GM19372 (cell line): ENCODE measurements around the gene DPP3.

Source experiments
- ATAC-seq: cut with Tn5 transposase; IDR thresholded peaks from one replicate; pipeline ENCODE4 v1.9.1; 2021; ENCODE audit warnings: mild to moderate bottlenecking, low read depth, moderate library complexity; ENCODE audit not compliant: unreplicated experiment

DPP3 gene

DNA sequence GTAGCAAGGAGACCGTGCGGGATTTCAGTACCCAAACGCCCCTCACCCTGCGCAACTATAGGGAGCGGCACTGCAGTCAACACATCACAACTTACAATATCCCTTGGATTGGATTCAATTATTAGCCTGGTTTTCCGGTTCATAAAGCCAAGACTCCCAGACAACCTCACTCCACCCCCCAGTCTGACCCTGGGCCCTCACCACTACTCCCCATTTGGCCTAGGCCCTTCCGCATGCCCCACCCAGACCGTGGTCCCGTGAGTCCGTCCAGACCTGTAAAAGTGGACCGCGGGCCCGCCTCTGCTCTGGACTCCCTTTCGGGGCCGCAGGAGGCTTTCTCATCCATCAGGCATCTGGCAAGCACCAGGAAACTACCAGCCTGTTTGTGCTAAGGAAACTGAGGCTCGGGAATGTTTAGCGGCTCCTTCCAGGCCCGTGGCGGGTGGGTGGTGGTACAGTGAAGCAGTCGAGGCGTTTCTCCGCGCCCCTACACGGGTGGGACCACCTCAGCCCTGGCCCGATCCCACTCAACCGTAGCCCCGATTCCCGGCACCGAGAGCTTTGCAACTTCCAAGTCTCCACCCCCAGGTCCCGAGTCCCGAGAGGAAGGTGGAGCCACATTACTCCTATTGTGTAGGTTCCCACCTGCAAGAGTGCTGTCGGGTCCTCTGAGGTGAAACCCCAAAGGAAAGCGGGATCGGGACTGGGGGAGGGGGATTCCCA is 679 bp upstream of the DPP3 start:
- peak; percentile 12 for ATAC-seq

DNA sequence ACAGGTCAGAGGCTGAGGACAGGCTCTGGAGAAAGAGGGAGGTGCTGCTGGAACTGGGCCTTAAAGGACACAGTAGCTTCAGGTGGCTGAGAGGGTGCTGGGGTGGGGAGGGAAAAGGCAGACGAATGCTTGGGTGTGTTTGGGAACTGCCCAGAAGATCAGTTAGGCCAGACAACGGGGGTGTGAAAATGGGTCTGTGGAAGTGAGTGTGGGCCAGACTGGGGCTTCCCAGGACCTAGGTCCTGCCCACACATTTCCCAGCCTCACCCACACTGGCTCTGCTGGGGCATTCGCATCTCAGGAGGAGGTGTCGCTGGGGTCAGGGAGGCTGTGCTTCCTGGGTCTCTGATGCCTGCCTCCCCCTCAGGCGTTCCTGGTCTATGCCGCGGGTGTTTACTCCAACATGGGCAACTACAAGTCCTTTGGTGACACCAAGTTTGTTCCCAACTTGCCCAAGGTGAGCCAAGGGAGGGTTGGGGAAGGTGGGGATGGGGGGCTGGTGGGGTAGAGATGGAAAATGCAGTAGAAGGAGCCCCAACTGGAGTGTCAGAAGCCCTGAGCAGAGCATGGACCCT is 4.7 kb downstream of the DPP3 start:
- ATAC-seq: no peak

DNA sequence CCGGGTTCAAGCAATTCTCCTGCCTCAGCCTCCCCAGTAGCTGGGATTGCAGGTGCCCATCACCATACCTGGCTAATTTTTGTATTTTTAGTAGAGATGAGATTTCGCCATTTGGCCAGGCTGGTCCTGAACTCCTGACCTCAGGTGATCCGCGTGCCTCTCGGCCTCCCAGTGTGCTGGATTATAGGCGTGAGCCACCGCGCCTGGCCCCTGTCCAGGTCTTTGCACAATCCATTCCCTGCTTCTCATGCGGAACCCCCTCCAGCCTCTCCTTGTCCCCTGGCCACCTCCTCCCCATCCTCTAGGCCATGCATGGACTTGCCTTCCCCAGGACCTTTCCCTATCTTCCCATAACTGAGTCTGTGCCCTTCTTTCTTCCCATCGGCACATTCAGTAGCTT is 8.7 kb downstream of the DPP3 start:
- ATAC-seq: no peak

DNA sequence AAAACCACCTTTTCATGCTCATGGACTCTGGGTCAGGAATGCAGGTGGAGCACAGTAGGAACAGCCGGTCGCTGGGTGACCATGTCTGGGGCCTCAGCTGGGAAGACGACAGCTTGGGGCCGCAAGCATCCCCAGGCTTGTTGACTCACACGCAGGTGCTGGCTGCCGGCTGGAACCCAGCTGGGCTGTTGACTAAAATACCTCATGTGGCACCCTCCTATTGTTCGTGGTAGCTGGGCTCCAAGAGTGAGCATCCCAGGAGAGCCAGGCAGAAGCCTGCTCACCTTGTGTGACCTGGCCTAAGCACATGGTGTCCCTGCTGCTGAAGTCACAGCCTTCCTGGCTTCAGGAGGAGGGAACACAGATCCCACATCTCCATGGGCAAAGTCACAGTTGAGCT is 9.4 kb downstream of the DPP3 start:
- no peak for ATAC-seq

DNA sequence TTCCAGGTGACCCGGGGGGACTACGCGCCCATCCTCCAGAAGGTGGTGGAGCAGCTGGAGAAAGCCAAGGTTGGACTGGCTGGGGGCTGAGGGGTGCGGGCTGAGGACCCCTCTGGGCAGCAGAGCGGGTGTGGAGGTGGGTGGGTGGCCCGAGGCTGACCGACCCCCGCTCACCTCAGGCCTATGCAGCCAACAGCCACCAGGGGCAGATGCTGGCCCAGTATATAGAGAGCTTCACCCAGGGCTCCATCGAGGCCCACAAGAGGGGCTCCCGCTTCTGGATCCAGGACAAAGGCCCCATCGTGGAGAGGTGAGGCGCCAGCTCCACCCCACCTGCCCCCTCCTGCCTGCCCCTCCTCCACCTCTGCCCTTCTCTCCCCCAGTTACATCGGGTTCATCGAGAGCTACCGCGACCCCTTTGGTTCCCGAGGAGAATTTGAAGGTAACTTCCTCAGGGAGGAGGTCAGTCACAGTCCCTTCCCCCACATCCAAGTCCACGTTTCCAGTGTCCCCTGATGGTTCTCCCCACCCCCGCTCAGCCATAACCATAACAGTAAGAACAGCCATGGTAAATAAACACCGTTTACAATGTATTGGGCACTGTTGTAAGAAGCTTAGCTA is 11.2 kb downstream of the DPP3 start:
- ATAC-seq: no peak

DNA sequence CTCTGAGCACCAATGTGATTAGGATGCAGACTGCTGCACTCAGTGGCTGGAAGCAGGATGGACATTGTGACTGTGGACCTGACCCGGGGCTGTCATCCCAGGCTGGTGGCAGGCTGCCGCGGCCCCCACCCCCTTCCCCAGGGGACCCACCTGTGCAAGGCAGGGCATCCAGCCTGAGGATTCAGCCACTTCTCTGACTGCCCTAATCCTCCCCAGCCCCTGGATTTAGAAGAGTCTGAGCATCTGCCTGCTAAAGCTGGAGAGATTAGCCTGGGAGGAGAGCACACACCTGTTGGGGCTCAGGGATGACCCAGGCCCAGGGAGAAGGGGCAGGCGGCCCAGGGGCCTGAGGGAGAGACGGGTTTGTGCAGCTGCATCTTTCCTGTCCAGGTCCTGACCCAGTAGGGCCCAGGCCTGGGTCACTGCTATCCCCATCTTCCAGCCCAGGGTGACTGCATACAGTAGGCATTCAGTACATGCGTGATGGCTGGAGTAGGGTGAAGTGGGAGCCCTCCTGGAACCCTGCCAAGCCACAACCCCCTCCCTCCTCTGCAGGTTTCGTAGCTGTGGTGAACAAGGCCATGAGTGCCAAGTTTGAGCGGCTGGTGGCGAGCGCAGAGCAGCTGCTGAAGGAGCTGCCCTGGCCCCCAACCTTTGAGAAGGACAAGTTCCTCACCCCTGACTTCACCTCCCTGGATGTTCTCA is 12.1 kb downstream of the DPP3 start:
- ATAC-seq: no peak

DNA sequence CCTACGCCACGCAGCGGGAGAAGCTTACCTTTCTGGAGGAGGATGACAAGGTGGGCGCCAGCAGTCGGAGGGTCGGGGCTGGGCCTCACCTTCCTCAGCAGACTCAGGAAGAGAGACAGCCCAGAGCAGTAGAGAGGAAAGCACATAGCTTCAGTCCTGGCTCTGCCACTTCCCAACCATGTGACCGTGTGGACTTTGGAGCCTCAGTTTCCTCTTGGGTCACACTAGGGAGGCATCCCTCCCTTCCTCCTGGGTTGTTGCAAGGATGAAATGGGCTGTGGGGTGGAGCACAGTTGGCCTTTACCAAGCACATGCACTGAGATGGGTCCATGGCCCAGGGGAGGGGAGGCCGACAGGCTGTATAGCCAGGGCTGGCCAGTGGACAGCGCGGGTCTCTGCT is 12.9 kb downstream of the DPP3 start:
- no peak for ATAC-seq

DNA sequence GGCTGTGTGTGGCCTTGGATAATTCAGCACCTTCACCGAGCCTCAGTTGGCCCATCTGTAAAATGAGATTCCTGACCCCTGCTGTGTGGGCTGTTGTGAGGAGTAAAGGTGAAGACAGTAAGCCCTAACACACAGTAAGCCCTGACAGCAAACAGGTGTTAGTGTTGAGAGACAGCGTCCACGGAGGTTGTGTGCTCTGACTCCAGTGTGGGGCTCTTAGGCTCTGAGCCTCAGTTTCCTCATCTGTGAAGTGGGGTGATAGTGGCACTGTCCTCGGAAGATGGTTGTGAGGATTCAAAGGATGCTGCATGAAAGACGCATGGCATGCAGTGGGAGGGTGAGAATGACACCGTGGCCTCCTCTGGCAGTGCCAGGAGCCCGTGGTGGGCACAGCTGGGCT is 14.2 kb downstream of the DPP3 start:
- ATAC-seq: no peak

DNA sequence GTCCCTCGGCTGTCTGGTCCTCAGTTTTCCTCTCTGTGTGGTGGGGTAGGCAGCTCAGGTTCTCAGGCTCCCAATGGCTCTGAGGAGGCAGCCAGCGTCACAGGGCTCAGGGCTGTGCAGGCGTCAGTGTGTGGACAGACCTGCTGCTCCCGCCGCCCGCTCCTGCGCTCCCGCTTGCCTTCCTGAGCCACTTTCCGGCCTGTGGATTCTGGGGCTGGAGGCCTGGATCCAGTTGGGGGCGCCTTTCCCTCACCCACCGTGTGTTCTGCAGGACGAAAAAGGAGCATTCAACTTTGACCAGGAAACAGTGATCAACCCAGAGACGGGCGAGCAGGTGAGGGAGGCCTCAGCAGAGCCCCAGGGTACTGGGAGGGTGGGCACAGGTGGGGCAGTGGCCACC is 14.7 kb downstream of the DPP3 start:
- no peak for ATAC-seq

DNA sequence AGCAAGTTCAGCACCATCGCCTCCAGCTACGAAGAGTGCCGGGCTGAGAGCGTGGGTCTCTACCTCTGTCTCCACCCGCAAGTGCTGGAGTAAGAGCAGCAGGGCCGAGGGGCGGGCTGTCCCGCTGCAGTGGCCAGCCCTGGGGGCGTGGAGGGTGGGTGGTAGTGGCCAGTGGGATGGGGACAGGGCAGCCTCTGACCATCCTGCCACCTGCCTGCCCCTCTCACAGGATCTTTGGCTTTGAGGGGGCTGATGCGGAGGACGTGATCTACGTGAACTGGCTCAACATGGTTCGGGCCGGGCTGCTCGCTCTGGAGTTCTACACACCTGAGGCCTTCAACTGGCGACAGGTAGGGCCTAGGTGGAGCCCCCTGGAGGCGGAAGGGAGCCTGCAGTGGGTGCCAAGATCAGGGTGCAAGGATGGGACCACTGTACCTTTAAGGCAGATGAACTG is 15.2 kb downstream of the DPP3 start:
- no peak for ATAC-seq

DNA sequence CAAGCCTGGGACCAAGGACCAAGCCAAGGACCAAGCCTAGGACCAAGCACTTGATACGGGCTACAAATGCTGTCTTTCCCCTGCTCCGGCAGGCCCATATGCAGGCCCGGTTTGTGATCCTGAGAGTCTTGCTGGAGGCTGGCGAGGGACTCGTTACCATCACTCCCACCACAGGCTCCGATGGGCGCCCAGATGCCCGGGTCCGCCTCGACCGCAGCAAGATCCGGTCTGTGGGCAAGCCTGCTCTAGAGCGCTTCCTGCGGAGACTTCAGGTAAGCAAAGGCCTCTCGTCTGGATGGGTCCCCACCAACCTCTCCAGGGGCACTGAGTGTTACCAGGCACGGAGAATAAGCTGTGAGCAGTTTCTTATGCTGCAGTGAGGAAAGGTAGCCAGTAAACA is 17.0 kb downstream of the DPP3 start:
- no peak for ATAC-seq

DNA sequence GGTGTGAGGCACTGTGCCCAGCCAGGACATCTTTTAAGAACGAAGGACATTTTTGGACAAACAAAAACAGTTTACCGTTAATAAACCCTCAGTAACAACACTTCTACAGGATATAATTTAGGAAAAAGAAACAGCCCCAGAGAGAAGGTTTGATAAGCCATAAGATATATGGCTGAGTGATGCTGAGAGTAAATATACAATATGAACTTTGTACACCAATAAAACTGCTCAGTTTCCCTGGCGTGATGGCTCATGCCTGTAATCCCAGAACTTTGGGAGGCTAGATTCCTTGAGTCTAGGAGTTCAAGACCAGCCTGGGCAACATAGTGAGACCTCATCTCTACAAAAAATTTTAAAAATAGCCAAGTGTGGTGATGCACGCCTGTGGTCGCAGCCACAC is 18.3 kb downstream of the DPP3 start:
- no peak for ATAC-seq

DNA sequence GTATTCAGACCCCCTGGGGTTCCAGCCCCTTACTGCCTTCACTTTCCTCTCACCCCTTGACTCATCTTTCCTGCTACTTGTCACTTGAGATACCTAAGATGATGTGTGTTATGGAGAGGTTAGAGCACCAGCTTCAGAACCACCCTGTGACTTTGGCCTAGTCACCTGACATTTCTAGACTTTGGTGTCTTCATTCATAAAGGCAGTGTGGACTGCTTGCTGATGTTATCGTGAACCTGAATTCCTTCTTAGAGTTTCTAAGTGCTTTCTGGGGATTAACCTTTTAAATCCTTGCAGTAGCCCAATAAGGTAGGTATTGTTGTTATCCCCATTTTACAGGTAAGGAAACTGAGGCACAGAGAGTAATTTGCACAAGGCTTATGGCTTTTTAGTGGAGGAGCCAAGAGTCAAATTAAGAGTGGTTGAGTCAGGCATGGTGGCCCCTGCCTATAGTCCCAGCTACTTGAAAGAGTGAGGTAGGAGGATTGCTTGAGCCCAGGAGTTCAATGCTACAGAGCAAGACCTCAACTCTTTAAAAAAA is 25.1 kb downstream of the DPP3 start:
- ATAC-seq: no peak

DNA sequence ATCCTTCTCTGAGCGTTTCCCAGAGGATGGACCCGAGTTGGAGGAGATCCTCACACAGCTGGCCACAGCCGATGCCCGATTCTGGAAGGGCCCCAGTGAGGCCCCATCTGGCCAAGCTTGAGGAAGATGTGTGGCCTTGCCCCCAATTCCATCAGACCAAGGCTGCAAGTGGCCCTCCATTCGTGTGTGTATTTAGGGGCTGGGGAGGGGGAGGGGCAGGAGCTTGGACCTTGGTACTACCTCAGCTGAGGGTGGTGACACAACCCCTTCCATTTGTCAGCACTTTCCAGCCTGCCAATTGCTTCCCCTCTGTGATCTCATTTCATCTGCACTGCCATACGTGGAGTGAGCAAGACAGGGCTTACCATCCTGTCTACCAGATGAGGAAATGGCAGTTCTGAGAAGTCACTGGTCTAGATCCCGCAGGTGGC is 28.9 kb downstream of the DPP3 start:
- no peak for ATAC-seq

DNA sequence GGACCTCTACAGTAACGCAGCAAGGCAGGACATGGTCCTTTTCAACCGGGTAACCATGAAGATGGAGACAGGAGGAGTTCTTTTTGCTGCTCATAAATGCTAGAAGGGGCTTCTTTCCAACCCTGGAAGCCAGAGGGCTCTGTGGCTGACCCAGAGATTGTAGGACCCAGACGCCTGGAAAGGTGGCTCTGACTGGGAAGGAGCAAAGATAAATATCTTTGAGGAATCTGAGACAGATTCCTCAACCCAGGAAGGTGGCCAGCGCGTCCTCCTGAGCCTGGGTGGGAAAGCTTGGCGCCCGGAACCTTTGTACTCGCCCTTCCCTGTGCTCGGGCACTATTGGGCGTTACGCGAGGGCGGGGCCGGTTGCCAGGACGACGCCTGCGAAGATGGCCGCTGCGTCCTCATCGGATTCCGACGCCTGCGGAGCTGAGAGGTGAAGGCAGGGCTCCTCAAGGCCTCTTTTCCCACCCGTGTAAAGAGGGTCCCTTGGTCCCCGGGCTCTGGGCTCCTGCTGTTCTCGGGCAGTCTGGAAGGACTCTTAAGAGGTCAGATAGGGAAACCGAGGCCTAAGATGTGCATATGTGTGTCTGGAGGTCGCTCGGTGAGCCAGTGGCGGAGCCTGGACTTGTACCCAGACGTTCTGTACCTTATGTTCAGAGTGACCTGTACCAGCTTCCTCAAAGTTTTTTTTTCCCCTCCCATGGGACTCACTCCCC is 30.2 kb downstream of the DPP3 start, which contains the start of gene BBS1:
TSS of gene BBS1 (plus strand) at position 365 of the 719 bp plus-strand sequence. CDS start at position 390, 25 bp downstream.
- ATAC-seq: peak; percentile 80

DNA sequence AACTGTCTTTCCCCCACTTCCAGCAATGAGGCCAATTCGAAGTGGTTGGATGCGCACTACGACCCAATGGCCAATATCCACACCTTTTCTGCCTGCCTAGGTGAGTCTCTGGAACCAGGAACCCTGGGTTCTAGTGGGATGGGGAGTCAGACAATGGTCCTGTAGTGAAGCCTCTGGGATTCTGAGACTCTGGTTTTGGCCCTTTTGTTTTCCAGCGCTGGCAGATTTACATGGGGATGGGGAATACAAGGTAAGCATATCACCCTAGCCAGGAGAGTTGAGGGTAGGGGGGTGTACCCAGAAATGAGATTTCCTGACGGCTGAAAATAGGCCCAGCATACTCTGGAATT is 30.7 kb downstream of the DPP3 start:
- ATAC-seq: no peak

DNA sequence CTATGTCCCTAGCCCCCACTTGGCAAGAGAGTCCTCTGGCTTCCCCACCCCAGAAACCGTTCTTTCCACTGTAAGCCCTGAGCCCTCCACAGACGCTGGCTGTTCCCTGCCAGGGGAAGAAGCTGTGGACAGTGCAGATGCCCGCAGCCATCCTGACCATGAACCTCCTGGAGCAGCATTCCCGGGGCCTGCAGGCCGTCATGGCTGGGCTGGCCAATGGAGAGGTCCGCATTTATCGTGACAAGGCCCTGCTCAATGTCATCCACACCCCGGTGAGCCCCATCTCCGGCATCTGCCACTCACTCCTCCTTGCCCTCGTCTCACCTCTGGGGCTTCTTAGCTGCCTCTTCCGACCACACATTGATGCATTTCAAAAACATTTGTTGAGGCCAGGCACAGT is 43.4 kb downstream of the DPP3 start:
- no peak for ATAC-seq

DNA sequence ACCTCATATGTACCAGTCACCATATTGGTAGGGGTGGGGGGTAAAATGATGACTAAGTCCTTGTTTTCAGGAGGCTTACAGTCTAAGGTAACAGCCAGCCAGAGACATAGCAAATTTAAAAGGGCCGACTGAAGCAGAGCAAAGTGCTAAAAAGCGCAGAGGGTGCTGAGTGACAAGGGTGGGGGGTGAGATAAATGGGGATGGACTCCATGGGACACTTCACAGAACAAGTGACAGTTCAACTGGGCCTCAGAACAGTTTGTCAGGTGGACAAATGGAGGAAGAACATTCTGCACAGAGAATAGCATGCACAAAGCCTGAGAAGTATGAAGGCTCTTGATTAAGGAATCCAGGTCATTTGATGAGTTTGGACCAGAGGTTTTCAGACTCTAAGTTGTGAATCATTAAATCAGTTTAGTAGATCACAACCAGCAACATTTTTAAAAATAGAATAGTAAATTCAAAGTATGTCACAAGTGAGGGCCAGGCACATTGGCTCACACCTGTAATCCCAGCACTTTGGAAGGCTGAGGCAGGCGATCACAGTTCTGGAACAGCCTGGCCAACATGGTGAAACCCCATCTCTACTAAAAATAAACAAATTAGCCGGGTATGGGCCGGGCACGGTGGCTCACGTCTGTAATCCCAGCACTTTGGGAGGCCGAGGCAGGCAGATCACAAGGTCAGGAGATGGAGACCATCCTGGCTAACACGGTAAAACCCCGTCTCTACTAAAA is 44.2 kb downstream of the DPP3 start:
- no peak for ATAC-seq

DNA sequence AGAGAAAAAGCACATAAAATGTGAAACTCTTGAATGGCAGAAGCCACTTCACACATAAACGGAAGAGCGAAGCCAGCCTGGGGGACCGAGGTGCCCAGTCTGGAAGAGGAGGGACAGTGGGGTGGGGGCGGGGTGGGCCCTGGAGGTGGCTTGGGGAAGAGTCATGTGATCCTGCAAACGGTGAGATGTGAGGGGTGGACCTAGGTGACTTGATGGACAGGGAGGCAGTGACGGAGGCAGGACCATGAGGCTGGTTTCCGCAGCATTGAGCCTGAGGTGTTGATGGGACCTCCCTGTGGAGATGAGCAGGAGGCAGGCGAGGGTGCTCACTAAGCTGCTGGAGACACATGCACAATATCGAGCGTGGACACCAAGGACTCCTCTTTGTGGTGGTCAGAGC is 48.8 kb downstream of the DPP3 start:
- no peak for ATAC-seq

DNA sequence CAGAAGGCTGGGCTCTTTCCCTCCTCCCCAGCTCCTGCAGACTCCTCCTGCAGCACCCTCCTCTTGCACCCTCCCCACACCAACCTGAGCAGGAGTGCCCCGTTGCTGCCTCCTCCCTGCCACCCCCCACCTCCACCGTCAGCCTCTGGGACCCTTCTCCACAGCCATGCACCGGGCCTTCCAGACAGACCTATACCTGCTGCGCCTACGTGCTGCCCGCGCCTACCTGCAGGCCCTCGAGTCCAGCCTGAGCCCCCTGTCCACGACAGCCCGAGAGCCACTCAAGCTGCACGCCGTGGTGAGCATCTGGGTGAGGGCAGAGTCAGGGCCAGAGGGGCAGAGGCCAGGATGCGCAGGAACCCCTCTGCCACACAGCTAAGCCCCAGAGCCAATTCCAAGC is 49.4 kb downstream of the DPP3 start:
- ATAC-seq: no peak
